ENCODE measurements around the gene ZNF17.
A peak's percentile ranks its signal among the peaks of the same experiment; 100 is the strongest.
"Not testable (repeated sequence)": the region's sequence is repeated elsewhere in the genome, so short reads cannot be mapped to it uniquely, and the experiment has no call there.

The ZNF17 gene

GRCh38 chr19:57410877-57411671 is at the start of gene ZNF17:
ZNF17 (plus strand) TSS chr19:57411161; CDS start chr19:57413616, 2,455 bp downstream.
- peak; percentile 81 to 90 for DNase-seq (ENCODE audit: low read depth in 2 of 2)

- no peak for DNase-seq (ENCODE audit: low read depth in 2 of 2)
Observed at GRCh38 chr19:57362419-57362818, 48.5 kb upstream of the ZNF17 start.

- peak; percentile 96 to 98 for DNase-seq (ENCODE audit: low read depth in 2 of 2)
Observed at GRCh38 chr19:57362997-57363687, 47.8 kb upstream of the ZNF17 start, which contains the start of the genes TRAPPC2B and ZNF547. TRAPPC2B (plus strand) TSS chr19:57363551; CDS start chr19:57364834, 1,283 bp downstream. ZNF547 (plus strand) TSS chr19:57363551; CDS start chr19:57368556, 5,005 bp downstream.

- no peak for DNase-seq (ENCODE audit: low read depth in 2 of 2)
Observed at GRCh38 chr19:57363688-57364181, 47.2 kb upstream of the ZNF17 start.

DNA sequence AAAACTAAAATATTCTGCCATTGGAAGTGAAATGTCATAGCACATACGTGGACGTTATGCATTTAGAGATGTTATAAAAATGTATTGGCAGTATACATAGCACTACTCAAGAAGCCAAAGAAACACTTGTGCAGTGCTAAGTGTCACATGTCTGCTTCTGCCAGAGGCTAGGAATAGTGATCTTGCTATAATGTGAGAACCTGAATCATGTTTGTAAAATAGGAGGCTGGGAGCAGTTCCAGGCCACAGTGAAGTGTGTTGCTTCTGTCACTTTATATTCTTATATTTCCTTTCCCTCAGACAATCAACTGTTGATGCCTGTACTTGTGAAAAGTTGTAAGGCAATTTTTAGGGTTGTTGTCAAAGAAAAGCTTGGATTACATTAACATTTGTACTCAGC is 44.2 kb upstream of the ZNF17 start:
- no peak for DNase-seq (ENCODE audit: low read depth in 2 of 2)

GRCh38 chr19:57374179-57374578 is 36.8 kb upstream of the ZNF17 start:
- no peak for DNase-seq (ENCODE audit: low read depth in 2 of 2)

- DNase-seq (ENCODE audit: low read depth in 2 of 2), result not testable (repeated sequence)
Observed at GRCh38 chr19:57374647-57375046, 36.3 kb upstream of the ZNF17 start.

GRCh38 chr19:57376151-57376550 is 34.8 kb upstream of the ZNF17 start:
- DNase-seq (ENCODE audit: low read depth in 2 of 2), result no peak

DNA sequence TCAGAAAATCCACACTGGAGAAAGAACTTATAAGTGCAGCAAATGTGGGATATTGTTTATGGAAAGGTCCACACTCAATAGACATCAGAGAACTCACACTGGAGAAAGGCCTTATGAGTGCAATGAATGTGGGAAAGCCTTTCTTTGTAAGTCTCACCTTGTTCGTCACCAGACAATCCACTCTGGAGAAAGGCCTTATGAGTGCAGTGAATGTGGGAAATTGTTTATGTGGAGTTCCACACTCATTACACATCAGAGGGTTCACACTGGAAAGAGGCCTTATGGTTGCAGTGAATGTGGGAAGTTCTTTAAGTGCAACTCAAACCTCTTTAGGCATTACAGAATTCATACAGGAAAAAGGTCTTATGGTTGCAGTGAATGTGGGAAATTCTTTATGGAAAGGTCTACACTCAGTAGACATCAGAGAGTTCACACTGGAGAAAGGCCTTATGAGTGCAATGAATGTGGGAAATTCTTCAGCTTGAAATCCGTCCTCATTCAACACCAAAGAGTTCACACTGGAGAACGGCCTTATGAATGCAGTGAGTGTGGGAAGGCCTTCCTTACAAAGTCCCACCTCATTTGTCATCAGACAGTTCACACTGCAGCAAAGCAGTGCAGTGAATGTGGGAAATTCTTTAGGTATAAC is 33.3 kb upstream of the ZNF17 start:
- no peak for DNase-seq (ENCODE audit: low read depth in 2 of 2)

DNA sequence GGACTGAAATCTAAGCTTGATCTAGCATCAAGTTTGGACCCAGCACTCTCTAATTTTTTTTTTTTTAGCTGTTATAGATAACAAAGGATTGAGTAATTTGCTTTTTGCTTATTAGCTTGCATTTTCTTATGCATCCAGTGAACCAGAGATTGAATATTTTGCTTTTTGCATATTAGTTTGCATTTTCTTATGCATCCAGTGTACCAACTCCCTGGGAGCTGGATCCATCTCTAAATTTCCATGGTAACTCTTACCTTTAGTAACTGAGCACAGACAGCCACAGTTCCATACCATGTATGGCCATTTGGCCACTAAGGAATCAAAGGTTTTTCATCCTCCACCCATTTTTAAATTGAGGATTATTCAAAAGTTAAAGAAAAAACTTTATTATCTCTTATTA is 30.0 kb upstream of the ZNF17 start:
- no peak for DNase-seq (ENCODE audit: low read depth in 2 of 2)

- DNase-seq (ENCODE audit: low read depth in 2 of 2), result no peak
Observed at GRCh38 chr19:57382806-57383488, 28.0 kb upstream of the ZNF17 start.

DNA sequence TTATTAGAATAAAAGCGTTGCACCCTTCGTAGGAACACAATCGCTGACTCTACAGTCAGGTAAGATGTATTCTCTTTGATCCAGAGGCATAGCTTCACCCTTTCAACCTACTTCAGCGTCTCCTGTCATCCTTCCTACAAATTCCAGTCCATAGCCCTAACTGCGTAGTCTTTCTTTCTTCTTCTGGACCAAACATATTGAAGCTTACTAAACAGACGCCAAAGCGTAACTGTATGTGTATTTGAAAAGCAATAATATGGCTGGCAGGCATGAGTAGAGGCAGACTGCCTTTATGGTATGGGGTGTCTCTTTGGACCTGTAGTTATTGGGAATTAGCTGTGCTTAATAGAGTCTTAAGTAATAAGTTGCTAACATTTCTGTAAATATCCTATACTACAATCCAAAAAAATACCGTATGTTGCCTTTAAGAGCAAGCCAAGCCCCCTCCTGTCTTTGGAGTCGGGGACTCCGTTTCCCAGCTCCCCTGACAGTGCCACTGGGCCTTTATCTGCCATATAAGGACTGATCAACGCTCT is 21.7 kb upstream of the ZNF17 start:
- DNase-seq (ENCODE audit: low read depth in 2 of 2), result no peak

DNA sequence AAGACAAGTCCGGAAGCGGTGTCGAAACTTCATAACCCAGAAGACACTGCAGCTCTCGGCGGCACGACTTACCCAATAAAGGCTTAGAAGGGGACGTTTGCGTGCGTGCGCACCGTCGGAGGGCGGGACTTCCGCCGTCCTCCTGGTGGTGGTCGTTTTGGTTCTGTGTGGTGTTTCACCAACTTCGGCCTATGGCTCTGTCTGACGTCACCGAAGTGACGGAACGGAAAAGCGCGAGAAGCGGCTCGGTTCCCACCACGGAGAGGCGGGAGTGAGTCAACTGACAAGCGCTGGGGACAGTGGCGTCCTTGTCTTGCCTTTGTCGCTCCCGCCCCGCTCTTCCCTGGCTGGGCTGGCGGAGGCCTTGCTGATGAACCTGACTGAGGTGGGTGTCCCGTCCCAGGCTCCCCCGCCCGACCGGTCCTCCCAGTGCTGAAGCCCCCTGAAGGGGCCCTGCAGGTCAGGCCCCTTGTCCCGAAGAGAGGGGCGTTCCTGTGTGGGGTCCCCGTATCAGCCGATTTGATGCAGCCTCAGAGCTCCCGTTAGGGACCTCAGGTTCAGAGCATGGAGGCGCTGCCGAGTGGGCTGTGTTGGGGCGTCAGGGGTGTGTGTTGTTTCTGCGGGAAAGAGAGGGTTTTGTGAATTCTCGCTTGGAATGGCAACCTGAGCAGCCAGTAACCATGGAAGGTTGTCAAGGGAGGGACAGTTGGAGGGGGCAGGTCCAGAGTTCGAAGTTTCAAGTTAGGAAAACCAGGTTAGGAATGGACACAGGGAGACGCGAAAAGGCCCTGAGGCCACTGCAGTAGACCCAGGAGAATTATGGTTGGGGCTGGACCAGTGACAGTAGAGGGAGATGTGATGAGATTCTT is 21.0 kb upstream of the ZNF17 start, which contains the start of gene ZNF548:
ZNF548 (plus strand) TSS at position 125 of the 869 bp plus-strand sequence; CDS start at position 371, 246 bp downstream.
- peak; percentile 98 for DNase-seq (ENCODE audit: low read depth in 2 of 2)

DNA sequence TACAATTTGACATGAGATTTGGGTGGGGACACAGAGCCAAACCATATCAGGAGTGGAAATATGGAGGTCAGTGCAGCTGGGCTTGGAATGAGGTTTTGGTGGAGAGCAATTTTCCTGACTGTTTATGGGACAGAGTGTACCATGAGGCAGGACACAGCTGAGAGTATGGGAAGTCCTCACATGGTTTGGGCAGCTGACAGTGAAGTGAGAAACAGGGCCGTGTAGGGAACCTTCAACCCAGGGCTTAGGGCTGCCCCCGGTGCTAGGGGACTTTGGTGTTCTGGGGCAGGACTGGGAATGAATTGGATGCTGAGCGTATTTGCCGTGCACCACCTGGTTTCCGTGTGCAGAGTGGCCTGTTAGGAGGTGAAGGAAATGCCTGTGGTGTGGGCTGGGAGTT is 15.3 kb upstream of the ZNF17 start:
- no peak for DNase-seq (ENCODE audit: low read depth in 2 of 2)

GRCh38 chr19:57398868-57399267 is 12.1 kb upstream of the ZNF17 start:
- DNase-seq (ENCODE audit: low read depth in 2 of 2), result no peak

GRCh38 chr19:57403737-57404563 is 7.0 kb upstream of the ZNF17 start:
- DNase-seq (ENCODE audit: low read depth in 2 of 2), result no peak

GRCh38 chr19:57406516-57407123 is 4.3 kb upstream of the ZNF17 start:
- peak; percentile 40 to 44 for DNase-seq (ENCODE audit: low read depth in 2 of 2)

DNA sequence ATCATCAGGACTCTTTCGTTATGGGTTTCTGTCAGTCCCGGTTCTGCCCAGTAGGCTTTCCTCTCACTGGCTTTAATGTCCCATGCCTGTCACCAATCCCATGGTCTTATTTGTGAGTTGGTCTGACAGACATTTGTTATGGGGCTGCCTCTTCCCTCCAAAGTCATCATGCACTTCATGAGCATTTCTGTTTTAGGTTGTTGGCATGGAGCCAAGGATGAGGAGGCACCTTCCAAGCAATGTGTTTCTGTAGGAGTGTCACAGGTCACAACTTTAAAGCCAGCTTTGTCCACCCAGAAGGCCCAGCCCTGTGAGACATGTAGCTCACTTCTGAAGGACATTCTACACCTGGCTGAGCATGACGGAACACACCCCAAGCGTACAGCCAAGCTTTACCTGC is 8.5 kb downstream of the ZNF17 start:
- no peak for DNase-seq (ENCODE audit: low read depth in 2 of 2)

DNA sequence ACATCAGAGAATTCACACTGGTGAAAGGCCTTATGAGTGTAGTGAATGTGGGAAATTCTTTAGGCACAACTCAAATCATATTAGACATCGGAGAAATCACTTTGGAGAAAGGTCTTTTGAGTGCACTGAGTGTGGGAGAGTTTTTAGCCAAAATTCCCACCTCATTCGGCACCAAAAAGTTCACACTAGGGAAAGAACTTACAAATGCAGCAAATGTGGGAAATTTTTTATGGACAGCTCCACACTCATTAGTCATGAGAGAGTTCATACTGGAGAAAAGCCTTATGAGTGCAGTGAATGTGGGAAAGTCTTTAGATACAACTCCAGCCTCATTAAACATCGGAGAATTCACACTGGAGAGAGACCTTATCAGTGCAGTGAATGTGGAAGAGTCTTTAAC is 10.1 kb downstream of the ZNF17 start:
- no peak for DNase-seq (ENCODE audit: low read depth in 2 of 2)
